Measurements from ENCODE around the gene MCOLN2. TPM values are rescaled to one million over a fixed set of nuclear protein-coding genes. Genes with fewer than 3 reads are reported as not detected.

The MCOLN2 gene
- total RNA-seq, 1 donor from 2014 or later: 1.0 TPM

DNA sequence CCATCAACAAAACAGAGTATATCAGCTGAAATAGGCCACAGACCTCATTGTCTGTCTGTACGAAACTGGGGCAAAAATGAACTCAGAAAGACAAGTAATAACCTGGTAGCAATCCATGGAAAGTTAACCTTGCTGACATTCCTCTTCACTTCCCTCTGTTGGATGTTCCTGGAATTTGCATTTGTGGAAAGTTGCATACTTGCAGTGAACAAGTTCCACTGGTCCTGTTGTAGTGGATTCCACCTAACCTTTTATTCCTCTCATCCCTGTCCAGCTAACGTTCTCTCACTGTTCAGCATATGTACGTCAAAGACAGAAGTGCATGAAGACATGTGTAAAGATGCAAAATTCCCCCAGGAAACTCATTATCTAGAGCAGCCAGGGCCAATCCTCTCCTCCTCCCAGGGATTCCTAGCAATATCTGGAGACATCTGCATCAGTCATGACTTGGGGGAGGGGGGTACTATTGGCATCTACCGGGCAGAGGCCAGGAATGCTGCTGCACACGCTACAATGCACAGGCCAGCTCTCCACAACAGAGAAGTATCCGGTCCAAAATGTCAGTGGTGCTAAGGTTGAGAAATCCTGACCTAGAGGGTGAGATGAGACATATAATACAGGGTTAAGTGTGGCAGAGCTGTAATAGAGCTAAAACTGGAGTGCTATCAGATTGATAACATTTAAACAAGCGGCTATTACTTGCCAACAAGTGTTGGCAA lies 112.1 kb downstream of the MCOLN2 start:
- H3K9me3 Mint-ChIP-seq: peaks cover 7% of the 10 kb centered on the region
- no peaks in the 10 kb centered on the region for H3K36me3 Mint-ChIP-seq (ENCODE audit: low read depth)
- no peak for DNase-seq (ENCODE audit: low read depth, low spot score)
- H3K4me1 Mint-ChIP-seq: no peaks in the 10 kb centered on the region
- H3K27me3 Mint-ChIP-seq (ENCODE audit: low read depth): peaks cover 12% of the 10 kb centered on the region
- H3K4me3 Mint-ChIP-seq: no peak overlapping the region
- no peak for TF ChIP-seq CTCF (conservative IDR thresholded peaks at IDR 0.05)
- no peak overlapping the region for H3K27ac Mint-ChIP-seq (ENCODE audit: unreplicated experiment)

GRCh38 chr1:84883286-84883685 lies 113.6 kb downstream of the MCOLN2 start:
- no peak for DNase-seq (ENCODE audit: low read depth, low spot score)
- Mint-ChIP-seq H3K4me1 (no peaks in the 10 kb centered on the region), H3K27me3 (ENCODE audit: low read depth) (peaks cover 8% of the 10 kb centered on the region), H3K27ac (ENCODE audit: unreplicated experiment) (no peak overlapping the region), H3K9me3 (peaks cover 7% of the 10 kb centered on the region), H3K4me3 (no peak overlapping the region), H3K36me3 (ENCODE audit: low read depth) (no peaks in the 10 kb centered on the region)
- TF ChIP-seq CTCF (conservative IDR thresholded peaks at IDR 0.05): no peak

DNA sequence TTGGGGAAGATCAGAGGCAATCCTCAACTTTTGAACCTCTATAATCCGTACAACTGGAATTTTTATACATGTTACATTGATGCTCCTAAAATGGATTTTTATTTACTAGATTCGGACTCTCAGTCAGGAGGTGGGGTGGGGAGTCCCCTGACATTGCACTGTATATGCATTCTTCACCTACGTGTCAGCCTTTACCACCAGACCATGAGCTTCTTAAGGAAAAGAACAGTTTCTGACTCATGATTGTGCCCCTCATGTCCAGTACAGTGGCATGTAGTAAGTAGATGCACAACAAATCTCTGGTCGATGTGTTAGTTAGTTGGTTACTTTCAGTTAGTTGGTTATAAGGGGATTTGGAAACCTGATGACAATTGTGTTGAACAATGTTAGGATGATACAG lies 119.3 kb downstream of the MCOLN2 start:
- DNase-seq (ENCODE audit: low read depth, low spot score): no peak
- Mint-ChIP-seq H3K4me1 (no peaks in the 10 kb centered on the region), H3K27me3 (ENCODE audit: low read depth) (no peaks in the 10 kb centered on the region), H3K36me3 (ENCODE audit: low read depth) (no peaks in the 10 kb centered on the region), H3K27ac (ENCODE audit: unreplicated experiment) (no peak overlapping the region), H3K9me3 (peaks cover 7% of the 10 kb centered on the region), H3K4me3 (no peak overlapping the region)
- no peak for TF ChIP-seq CTCF (conservative IDR thresholded peaks at IDR 0.05)

DNA sequence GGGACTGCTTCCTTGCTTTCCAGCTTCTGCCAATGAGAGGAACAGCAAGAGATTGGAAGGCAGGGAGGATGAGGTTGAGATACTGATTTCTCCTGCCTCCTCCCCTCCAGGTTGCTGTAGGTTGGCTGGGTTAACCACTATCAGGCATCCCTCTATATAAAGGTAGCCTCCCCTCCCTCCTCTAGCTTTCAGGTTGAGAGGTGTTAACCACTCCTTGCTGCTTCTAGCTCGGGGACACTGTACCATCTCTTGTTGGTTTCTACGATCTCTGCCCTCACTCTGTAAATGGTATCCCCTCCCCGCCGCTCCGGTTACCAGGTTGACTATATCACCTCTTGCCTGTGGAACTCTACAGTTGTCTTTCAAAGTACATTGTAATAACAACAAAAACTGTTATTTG lies 120.6 kb downstream of the MCOLN2 start:
- no peaks in the 10 kb centered on the region for H3K36me3 Mint-ChIP-seq (ENCODE audit: low read depth)
- no peaks in the 10 kb centered on the region for H3K9me3 Mint-ChIP-seq
- TF ChIP-seq CTCF (conservative IDR thresholded peaks at IDR 0.05): no peak
- no peak overlapping the region for H3K4me3 Mint-ChIP-seq
- no peak for DNase-seq (ENCODE audit: low read depth, low spot score)
- no peaks in the 10 kb centered on the region for H3K4me1 Mint-ChIP-seq
- no peak overlapping the region for H3K27ac Mint-ChIP-seq (ENCODE audit: unreplicated experiment)
- peaks cover 6% of the 10 kb centered on the region for H3K27me3 Mint-ChIP-seq (ENCODE audit: low read depth)

Other genes starting within 250 kb of the MCOLN2 start
- gene LPAR3, start 103.9 kb downstream of the MCOLN2 start, total RNA-seq: 1.2 and 1.3 TPM in 2 replicates
- 0.09 TPM in 1 of 2 replicates, not detected in the other for gene MCOLN3, start 51.4 kb upstream of the MCOLN2 start, total RNA-seq
- gene SYDE2, start 203.9 kb upstream of the MCOLN2 start, total RNA-seq: 5.9 and 6.0 TPM in 2 replicates

Data from neural crest cell (in vitro differentiated cells).